ENCODE results near the gene LAMA2. TPM values are rescaled to one million over a fixed set of nuclear protein-coding genes. Genes with fewer than 3 reads are reported as not detected.

Gene LAMA2
- polyA plus RNA-seq, 1 donor = 5.4 TPM

DNA sequence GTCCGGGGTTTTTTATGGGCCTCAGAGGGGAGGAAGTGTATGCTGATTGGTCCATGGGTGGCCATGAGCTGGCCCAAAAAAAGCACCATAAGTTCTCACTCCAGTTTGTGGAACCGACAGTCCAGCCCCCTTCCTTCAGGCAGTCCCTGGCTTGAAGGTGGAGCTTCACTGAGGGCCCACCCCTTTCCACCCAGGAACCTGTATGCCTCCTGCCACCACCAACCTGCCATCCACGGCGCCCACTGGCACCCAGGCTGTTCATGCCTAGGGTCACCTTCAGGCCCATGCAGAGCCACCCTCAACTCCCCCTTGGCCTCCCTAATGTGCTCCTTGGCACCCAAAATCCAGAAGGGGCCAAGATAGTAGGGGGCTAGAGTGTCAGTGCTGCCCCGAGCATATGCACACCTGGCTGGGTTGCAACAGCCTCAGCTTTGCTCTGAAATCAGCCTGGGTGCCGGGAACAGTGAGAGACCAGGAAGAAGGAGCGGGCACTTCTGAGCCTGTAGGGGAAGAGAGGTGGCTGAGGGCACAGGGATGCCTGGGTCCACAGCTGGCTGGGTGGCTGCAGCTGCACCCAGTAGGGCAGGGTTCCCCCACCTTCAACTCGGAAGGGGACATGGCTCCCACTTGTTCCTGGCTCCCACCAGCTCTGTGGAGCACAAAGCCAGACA is 534.6 kb downstream of the LAMA2 start:
- no peak overlapping the region for H3K4me3 ChIP-seq (ENCODE audit: low read length)
- H3K4me1 ChIP-seq (ENCODE audit: control insufficient read depth, insufficient read depth, low read length) = no peaks in the 10 kb centered on the region
- no CpG with 5 or more reads among the region's 8 CpGs for WGBS (ENCODE audit: insufficient coverage, low lambda C conversion rate)
- no peaks in the 10 kb centered on the region for H3K9me3 ChIP-seq (ENCODE audit: control insufficient read depth, low read depth, low read length)
- no peak overlapping the region for H3K27ac ChIP-seq (ENCODE audit: low read length)
- no peak for DNase-seq
- H3K27me3 ChIP-seq (ENCODE audit: control insufficient read depth, insufficient read depth, low read length) = peaks cover 1% of the 10 kb centered on the region
- no peaks in the 10 kb centered on the region for H3K36me3 ChIP-seq (ENCODE audit: control insufficient read depth, insufficient read depth, low read length)

DNA sequence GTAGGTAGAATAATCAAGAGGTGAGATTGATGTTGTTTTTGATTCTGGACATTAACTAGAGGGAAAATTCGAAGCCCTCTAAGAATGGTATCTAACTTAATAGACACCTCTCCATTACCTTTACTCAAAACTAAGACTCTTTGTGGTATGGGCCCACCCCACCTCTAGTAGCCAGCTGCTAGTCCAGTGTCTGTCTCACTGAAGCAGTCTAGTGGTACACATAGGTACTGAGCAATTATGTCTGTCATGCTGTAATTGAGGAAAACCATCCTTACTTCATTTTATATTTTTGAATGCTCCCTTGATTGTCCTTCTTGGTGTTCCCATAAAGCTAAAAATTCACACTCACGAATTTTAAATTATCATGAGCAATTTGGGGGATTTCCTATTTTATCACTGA is 536.4 kb downstream of the LAMA2 start:
- H3K27ac ChIP-seq (ENCODE audit: low read length) = no peak overlapping the region
- no peak for DNase-seq
- no peak overlapping the region for H3K4me3 ChIP-seq (ENCODE audit: low read length)
- H3K36me3 ChIP-seq (ENCODE audit: control insufficient read depth, insufficient read depth, low read length) = no peaks in the 10 kb centered on the region
- H3K9me3 ChIP-seq (ENCODE audit: control insufficient read depth, low read depth, low read length) = no peaks in the 10 kb centered on the region
- H3K4me1 ChIP-seq (ENCODE audit: control insufficient read depth, insufficient read depth, low read length) = no peaks in the 10 kb centered on the region
- 71% methylated on average over 1 of the region's 2 CpGs for WGBS (ENCODE audit: insufficient coverage, low lambda C conversion rate)
- no peaks in the 10 kb centered on the region for H3K27me3 ChIP-seq (ENCODE audit: control insufficient read depth, insufficient read depth, low read length)

DNA sequence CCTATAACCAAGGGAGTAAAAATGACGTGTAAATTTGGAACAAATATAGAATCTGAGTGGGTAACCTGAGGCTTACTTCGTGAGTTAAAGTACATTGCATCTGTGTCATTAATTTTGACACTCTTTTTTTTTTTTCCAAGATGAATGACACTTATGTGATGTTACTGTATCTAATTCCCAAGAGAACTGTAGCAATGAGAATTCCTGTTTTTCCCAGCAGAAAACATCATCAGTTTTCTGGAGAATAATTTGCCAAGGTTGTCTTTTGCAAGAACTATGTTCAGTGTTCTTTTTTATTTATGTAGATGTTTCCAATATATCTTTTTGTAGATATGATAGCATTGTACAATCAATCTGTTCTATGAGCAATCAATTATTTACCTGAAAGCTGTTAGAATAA is 543.4 kb downstream of the LAMA2 start:
- H3K27me3 ChIP-seq (ENCODE audit: control insufficient read depth, insufficient read depth, low read length) = no peaks in the 10 kb centered on the region
- no peaks in the 10 kb centered on the region for H3K4me1 ChIP-seq (ENCODE audit: control insufficient read depth, insufficient read depth, low read length)
- no peak overlapping the region for H3K27ac ChIP-seq (ENCODE audit: low read length)
- H3K9me3 ChIP-seq (ENCODE audit: control insufficient read depth, low read depth, low read length) = no peaks in the 10 kb centered on the region
- no peak for DNase-seq
- H3K4me3 ChIP-seq (ENCODE audit: low read length) = no peak overlapping the region
- no peaks in the 10 kb centered on the region for H3K36me3 ChIP-seq (ENCODE audit: control insufficient read depth, insufficient read depth, low read length)
- no CpG with 5 or more reads among the region's 2 CpGs for WGBS (ENCODE audit: insufficient coverage, low lambda C conversion rate)

DNA sequence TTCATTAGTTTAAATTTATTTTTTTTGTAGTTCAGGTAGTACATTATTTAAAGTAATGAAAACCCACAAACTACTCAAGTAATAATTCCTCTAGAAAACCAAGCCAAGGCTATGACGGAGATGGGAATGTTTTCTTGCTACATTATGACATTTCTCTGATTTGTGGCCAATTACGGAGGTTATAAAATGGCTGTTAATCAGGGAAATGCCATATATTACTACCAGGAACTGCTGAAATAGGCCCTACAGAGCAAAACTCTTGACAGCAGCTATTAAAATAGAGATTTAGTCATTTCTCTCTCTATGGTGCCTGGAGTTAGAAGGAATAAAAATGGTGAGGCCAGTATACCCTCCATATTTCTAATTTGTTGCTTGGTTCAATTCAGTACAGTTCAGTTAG is 547.0 kb downstream of the LAMA2 start:
- WGBS (ENCODE audit: insufficient coverage, low lambda C conversion rate) = 67% methylated on average over 1 of the region's 2 CpGs
- no peak for DNase-seq
- Histone ChIP-seq H3K27me3 (ENCODE audit: control insufficient read depth, insufficient read depth, low read length) (no peaks in the 10 kb centered on the region), H3K4me3 (ENCODE audit: low read length) (no peak overlapping the region), H3K4me1 (ENCODE audit: control insufficient read depth, insufficient read depth, low read length) (no peaks in the 10 kb centered on the region), H3K9me3 (ENCODE audit: control insufficient read depth, low read depth, low read length) (no peaks in the 10 kb centered on the region), H3K27ac (ENCODE audit: low read length) (no peak overlapping the region), H3K36me3 (ENCODE audit: control insufficient read depth, insufficient read depth, low read length) (no peaks in the 10 kb centered on the region)

GRCh38 chr6:129432738-129433137 is 549.8 kb downstream of the LAMA2 start:
- no peaks in the 10 kb centered on the region for H3K4me1 ChIP-seq (ENCODE audit: control insufficient read depth, insufficient read depth, low read length)
- H3K4me3 ChIP-seq (ENCODE audit: low read length) = no peak overlapping the region
- H3K27me3 ChIP-seq (ENCODE audit: control insufficient read depth, insufficient read depth, low read length) = no peaks in the 10 kb centered on the region
- no peaks in the 10 kb centered on the region for H3K9me3 ChIP-seq (ENCODE audit: control insufficient read depth, low read depth, low read length)
- no peak overlapping the region for H3K27ac ChIP-seq (ENCODE audit: low read length)
- DNase-seq = no peak
- H3K36me3 ChIP-seq (ENCODE audit: control insufficient read depth, insufficient read depth, low read length) = no peaks in the 10 kb centered on the region
- no CpG with 5 or more reads among the region's 1 CpG for WGBS (ENCODE audit: insufficient coverage, low lambda C conversion rate)

GRCh38 chr6:129434091-129434490 is 551.2 kb downstream of the LAMA2 start:
- no peak for DNase-seq
- Histone ChIP-seq H3K4me3 (ENCODE audit: low read length) (no peak overlapping the region), H3K4me1 (ENCODE audit: control insufficient read depth, insufficient read depth, low read length) (no peaks in the 10 kb centered on the region), H3K36me3 (ENCODE audit: control insufficient read depth, insufficient read depth, low read length) (no peaks in the 10 kb centered on the region), H3K27me3 (ENCODE audit: control insufficient read depth, insufficient read depth, low read length) (no peaks in the 10 kb centered on the region), H3K9me3 (ENCODE audit: control insufficient read depth, low read depth, low read length) (no peaks in the 10 kb centered on the region), H3K27ac (ENCODE audit: low read length) (no peak overlapping the region)
- WGBS (ENCODE audit: insufficient coverage, low lambda C conversion rate) = 71% methylated on average over 2 of the region's 3 CpGs

DNA sequence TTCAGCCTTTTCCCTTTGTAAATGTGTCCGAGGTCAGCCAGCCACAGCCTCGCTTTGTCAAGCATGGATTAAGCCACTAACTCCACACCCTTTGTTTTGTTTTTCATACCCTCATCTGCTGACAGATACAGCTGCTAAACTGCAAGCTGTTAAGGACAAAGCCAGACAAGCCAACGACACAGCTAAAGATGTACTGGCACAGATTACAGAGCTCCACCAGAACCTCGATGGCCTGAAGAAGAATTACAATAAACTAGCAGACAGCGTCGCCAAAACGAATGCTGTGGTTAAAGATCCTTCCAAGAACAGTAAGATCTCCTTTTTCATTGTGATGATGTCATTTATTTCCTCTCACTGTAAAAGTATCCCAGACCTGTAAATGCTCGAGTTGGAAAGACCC is 557.8 kb downstream of the LAMA2 start:
- Histone ChIP-seq H3K27me3 (ENCODE audit: control insufficient read depth, insufficient read depth, low read length) (no peaks in the 10 kb centered on the region), H3K27ac (ENCODE audit: low read length) (no peak overlapping the region), H3K36me3 (ENCODE audit: control insufficient read depth, insufficient read depth, low read length) (no peaks in the 10 kb centered on the region), H3K9me3 (ENCODE audit: control insufficient read depth, low read depth, low read length) (no peaks in the 10 kb centered on the region), H3K4me1 (ENCODE audit: control insufficient read depth, insufficient read depth, low read length) (no peaks in the 10 kb centered on the region), H3K4me3 (ENCODE audit: low read length) (no peak overlapping the region)
- WGBS (ENCODE audit: insufficient coverage, low lambda C conversion rate) = 44% methylated on average over 3 of the region's 8 CpGs
- no peak for DNase-seq

GRCh38 chr6:129444683-129445082 is 561.7 kb downstream of the LAMA2 start:
- H3K4me3 ChIP-seq (ENCODE audit: low read length) = no peak overlapping the region
- H3K36me3 ChIP-seq (ENCODE audit: control insufficient read depth, insufficient read depth, low read length) = no peaks in the 10 kb centered on the region
- no peaks in the 10 kb centered on the region for H3K4me1 ChIP-seq (ENCODE audit: control insufficient read depth, insufficient read depth, low read length)
- H3K27ac ChIP-seq (ENCODE audit: low read length) = no peak overlapping the region
- no peaks in the 10 kb centered on the region for H3K9me3 ChIP-seq (ENCODE audit: control insufficient read depth, low read depth, low read length)
- H3K27me3 ChIP-seq (ENCODE audit: control insufficient read depth, insufficient read depth, low read length) = no peaks in the 10 kb centered on the region
- no peak for DNase-seq
- 100% methylated on average over 1 of the region's 3 CpGs for WGBS (ENCODE audit: insufficient coverage, low lambda C conversion rate)

DNA sequence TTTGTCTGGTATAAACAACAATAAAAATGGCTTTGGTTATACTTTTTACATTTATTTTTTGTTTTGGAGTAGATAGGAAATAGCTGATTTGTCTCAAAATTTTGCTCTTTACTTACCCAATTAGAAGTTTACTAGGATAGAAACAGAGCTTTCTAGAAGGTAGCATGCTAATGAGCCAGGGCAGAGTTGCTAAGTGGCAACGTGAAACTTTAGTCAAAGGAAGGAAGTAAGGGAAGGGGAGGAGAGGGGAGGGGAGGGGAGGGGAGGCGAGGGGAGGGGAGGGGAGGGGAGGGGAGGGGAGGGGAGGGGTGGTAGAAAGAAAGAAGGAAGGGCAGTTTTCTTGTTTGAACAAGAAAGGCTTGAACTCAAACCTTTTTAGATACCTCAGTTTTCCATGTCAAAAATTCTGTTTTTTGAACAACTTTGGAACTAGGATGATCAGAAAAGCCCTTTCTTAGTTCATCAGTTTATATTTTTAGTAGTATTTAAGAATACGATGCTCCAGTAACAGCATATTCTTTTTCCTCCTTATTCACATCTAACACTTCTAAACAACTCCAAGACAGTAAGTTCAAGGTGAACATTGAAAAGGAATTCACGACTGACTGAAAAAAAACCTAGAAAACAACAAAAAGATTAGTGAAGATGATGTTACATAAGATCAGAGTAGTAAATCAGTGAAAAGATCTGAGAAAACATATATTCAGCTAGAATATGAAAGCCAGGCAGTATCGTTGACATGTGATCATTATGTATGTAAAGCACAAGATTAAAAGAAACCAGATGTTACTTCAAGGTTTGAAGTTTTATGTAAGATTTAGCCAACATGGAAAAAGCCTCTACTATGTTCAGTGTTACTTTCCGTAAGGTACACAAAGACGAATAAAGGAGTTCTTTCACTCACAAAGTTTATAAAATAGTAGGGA is 563.6 kb downstream of the LAMA2 start:
- WGBS (ENCODE audit: insufficient coverage, low lambda C conversion rate) = 85% methylated on average over 4 of the region's 7 CpGs
- no peak for DNase-seq
- no peaks in the 10 kb centered on the region for H3K9me3 ChIP-seq (ENCODE audit: control insufficient read depth, low read depth, low read length)
- H3K27me3 ChIP-seq (ENCODE audit: control insufficient read depth, insufficient read depth, low read length) = no peaks in the 10 kb centered on the region
- H3K4me3 ChIP-seq (ENCODE audit: low read length) = no peak overlapping the region
- H3K36me3 ChIP-seq (ENCODE audit: control insufficient read depth, insufficient read depth, low read length) = no peaks in the 10 kb centered on the region
- no peaks in the 10 kb centered on the region for H3K4me1 ChIP-seq (ENCODE audit: control insufficient read depth, insufficient read depth, low read length)
- H3K27ac ChIP-seq (ENCODE audit: low read length) = no peak overlapping the region

DNA sequence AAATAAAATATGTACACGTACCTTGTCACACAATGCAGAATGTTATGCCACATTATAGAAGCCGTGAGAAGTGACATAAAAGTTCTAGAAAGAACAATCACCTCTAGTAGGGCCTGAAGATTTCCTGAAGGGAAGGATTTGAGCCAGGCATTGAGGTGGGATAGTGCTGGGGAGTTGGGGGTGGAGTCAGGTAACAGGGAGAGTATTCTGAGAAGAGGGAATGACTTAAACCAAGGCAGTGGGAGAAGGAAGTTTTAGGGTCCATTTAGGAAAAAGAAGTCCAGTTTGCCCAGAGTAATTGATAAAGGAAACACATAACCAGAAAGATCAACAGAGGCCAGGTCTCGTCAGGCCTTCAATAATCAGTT is 564.2 kb downstream of the LAMA2 start:
- Histone ChIP-seq H3K36me3 (ENCODE audit: control insufficient read depth, insufficient read depth, low read length) (no peaks in the 10 kb centered on the region), H3K9me3 (ENCODE audit: control insufficient read depth, low read depth, low read length) (no peaks in the 10 kb centered on the region), H3K4me1 (ENCODE audit: control insufficient read depth, insufficient read depth, low read length) (no peaks in the 10 kb centered on the region), H3K27me3 (ENCODE audit: control insufficient read depth, insufficient read depth, low read length) (no peaks in the 10 kb centered on the region), H3K4me3 (ENCODE audit: low read length) (no peak overlapping the region), H3K27ac (ENCODE audit: low read length) (no peak overlapping the region)
- no peak for DNase-seq
- 0% methylated on average over 1 of the region's 3 CpGs for WGBS (ENCODE audit: insufficient coverage, low lambda C conversion rate)

GRCh38 chr6:129448965-129449364 is 566.0 kb downstream of the LAMA2 start:
- Histone ChIP-seq H3K9me3 (ENCODE audit: control insufficient read depth, low read depth, low read length) (no peaks in the 10 kb centered on the region), H3K27me3 (ENCODE audit: control insufficient read depth, insufficient read depth, low read length) (no peaks in the 10 kb centered on the region), H3K36me3 (ENCODE audit: control insufficient read depth, insufficient read depth, low read length) (no peaks in the 10 kb centered on the region), H3K27ac (ENCODE audit: low read length) (no peak overlapping the region), H3K4me1 (ENCODE audit: control insufficient read depth, insufficient read depth, low read length) (no peaks in the 10 kb centered on the region), H3K4me3 (ENCODE audit: low read length) (no peak overlapping the region)
- no peak for DNase-seq

Measured in large intestine (tissue), 3 donors.